Activated T-cell treated with anti-CD3 and anti-CD28 coated beads for 24 hours (primary cell): ENCODE measurements around the gene QDPR.
A peak's percentile ranks its signal among the peaks of the same experiment; 100 is the strongest.
"Not testable (repeated sequence)": the region's sequence is repeated elsewhere in the genome, so short reads cannot be mapped to it uniquely, and the experiment has no call there.

Experiments
- DNase-seq: peaks from one replicate; pipeline ENCODE4 v3.0.0-alpha.2; 2020; ENCODE audit warnings: low read depth

Gene QDPR

DNA sequence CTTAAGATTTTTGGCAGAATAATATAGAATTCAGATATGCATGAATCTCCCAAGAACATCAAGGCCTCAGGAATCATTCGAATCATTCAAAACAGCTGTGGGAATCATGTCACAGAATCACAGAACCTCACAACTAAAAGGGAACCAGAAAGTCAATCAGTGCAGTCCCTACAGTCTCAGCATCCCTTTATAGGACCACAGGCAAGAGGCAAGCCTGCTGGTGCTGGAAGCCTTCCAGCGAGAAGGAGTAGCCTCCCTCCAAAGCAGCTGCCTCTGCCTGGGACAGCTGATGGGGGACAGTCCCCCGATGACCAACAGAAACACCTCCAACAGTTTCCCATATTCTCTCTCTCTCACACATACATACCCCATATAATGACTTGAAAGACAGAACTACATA is 20.7 kb downstream of the QDPR start:
- DNase-seq = no peak

- DNase-seq = no peak
Measured at GRCh38 chr4:17490575-17491059, 21.3 kb downstream of the QDPR start.

DNA sequence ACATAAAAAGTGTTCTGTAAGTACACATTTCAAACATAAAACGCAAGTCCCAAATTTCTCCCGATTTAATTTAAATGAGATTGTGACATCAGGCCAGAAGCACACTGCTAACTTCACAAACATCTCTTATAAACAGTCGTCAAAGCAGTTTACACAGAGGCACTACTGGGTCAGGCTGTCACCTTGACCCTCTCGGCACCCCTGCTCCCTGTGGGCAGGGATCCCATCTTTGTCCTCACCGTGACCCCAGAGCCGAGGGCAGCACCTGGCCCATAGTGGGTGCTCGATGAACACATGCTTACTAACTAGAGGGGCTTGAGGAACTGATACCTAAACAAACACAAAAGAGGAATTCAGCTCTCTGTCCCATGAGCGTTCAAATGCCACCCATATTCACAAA is 22.2 kb downstream of the QDPR start:
- no peak for DNase-seq

GRCh38 chr4:17489123-17489522 is 22.8 kb downstream of the QDPR start:
- no peak for DNase-seq

- DNase-seq = no peak
Measured at GRCh38 chr4:17482716-17483115, 29.2 kb downstream of the QDPR start.

GRCh38 chr4:17480955-17481354 is 30.9 kb downstream of the QDPR start:
- no peak for DNase-seq

DNA sequence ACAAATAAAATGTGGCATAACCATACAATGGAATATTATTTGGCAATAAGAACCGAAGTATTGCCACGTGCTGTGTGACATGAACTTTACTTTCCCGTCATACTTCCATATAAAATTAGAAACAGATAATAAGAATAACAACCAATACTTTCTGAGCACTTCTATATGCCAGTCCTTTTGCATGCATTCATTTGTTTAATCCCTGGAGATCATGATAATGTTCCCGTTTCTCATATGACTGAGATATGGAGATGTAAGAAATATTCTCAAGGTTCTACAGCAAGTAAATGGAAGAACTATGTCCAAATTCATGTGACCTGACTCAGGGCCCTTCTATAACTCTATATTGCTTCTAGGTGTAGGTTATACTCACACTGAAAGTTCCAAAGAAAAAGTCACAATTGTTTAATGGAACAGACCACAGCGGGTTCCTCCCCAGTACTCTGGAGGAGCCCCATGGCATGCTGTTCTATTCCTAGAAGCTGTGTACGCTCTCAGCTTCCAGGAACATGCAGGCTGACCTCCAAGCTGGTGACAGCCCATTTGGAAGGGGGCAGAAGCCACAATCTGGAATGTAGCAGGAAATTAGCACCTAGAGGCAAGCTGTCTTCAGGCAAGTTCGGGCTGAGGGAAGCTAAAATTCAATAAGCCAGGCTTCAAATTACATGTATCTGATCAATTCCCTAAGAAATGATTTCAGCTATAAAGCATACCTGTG is 31.5 kb downstream of the QDPR start:
- no peak for DNase-seq

DNA sequence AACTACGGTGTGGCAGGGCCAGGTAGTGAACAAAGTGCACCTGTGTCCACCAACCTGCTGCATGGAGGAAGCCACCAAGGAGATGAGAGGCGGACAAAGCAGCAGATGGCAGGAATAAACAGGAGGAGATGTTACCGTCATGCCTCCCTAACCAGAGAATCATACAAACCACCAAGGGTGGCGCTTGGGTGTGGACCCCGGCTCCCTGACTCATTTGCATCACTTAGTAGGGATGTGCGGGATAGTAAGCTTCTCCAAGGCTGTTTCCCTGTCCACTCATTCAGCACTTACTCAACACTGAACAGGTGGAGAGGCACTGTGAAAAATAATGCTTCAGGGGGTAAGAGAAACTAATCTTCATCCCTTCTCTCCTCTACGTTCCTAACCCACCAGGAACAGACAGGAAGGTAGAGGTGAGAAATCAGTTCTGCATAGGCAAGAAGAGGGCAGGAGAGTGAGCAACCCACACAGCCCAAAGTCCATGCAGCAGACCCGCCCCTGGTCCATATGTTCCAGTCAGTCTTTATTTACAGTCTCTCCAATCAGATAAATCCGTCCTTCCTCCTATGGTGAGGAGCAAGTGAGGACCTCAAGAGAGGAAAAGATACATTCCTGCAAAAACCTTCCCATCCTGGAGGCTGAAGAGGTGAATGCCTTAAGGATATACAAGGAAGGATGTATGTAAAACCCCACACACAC is 34.0 kb downstream of the QDPR start:
- DNase-seq = no peak

DNA sequence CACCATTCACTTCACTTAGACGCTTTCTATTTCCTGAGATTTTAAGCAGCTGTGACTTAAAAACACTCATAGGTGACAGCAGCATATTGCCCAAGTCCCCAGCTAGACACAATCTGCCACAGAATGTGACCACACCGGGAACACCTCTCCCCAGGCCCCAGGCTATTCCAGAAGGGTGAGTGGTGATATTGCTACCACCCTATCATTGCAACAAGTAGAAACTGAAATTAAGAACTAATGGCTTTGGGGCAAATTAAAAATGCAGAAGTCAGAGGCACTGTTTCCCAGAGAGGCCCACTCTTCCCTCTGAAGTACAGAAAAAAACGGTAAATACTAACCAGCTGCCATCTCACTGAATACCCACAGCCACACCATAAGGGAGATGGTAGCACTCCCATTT is 35.0 kb downstream of the QDPR start:
- DNase-seq = no peak

GRCh38 chr4:17475481-17475880 is 36.4 kb downstream of the QDPR start:
- no peak for DNase-seq

- no peak for DNase-seq
Measured at GRCh38 chr4:17469931-17470674, 41.8 kb downstream of the QDPR start.

DNA sequence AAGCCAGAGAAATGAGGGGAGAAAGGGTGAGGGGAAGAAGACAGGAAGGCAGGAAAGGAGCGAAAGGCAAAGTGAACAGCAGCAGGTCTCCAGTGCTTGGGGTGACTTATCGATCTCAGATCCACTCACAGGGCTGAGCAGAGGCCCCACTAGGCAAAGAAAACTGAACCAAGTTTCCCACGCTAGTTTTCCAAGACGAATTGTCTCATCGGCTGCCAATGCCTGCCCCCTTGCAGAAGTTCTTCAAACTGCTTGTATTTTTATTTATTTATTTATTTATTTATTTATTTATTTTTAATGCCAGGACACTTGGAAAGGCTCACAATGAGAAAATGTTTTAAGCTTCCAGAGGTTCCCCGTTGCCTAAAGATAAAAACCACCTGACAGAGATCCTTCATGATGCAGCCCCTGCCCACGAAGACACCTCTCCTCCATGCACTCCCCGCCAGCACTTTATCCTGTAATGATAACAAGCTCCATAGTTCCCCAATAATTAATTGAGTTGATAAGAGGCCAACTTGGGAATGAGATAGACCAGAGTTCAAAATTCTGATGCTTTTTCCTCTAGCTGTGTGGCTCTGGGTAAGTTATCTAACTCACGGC is 43.2 kb downstream of the QDPR start:
- DNase-seq = no peak

DNA sequence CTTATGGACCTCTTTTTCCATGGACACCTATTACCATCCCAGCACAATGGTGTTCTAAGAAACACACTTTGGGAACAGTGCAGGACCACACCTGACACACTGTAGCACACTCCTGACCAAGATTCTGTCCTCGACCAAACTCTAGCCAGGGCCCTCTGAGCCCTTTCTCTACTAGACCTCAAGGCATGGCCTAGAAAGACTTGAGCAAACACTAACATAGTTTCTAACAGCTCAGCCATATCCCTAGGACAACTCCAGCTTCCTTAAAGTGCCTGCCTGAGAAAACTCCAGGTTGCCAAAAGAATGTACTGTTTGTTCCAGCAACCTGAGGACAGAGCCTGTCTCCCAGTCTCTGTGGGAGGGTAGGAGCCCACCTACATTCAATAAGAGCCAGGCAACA is 48.3 kb downstream of the QDPR start:
- no peak for DNase-seq

DNA sequence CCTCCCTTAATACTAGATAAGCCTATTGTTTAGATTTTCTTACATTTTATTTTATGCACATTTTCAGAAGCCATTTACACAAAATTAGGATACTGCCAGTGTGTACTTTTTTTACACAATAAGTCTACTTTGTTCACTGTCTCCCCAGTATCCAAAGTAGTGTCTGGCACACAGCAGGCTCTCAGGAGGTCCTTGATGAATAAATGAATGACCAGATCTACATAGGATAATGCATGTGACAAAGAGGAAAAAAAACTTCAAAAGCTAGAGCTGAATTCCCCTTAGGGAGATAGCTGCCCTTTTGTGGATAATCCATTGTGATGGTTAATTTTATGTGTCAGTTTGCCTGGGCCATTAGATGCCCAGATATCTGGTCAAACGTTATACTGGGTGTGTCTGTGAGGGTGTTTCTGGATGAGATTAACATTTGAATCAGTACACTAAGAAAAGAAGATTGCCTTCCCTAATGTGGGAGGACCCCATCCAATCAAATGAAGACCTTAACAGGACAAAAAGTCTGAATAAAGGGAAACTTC is 61.6 kb downstream of the QDPR start:
- DNase-seq = no peak

DNA sequence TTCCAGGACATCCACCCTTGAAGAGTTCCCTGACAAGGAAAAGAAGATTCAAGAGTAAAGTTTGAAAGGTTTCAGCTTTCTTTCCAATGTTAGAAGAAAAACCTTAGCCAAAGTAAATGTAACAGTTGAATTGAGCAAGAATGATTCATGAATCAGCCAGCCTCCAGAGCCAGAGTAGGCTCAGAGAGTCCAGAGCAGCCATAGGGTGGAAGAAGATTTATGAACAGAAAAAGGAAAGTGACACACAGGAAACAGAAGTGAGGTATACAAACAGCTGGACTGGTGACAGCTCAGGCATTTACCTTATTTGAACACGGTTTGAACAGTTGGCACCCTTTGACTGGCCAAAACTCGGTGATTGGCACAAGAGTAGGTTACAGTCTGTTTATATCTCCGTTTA is 63.2 kb downstream of the QDPR start:
- no peak for DNase-seq

DNA sequence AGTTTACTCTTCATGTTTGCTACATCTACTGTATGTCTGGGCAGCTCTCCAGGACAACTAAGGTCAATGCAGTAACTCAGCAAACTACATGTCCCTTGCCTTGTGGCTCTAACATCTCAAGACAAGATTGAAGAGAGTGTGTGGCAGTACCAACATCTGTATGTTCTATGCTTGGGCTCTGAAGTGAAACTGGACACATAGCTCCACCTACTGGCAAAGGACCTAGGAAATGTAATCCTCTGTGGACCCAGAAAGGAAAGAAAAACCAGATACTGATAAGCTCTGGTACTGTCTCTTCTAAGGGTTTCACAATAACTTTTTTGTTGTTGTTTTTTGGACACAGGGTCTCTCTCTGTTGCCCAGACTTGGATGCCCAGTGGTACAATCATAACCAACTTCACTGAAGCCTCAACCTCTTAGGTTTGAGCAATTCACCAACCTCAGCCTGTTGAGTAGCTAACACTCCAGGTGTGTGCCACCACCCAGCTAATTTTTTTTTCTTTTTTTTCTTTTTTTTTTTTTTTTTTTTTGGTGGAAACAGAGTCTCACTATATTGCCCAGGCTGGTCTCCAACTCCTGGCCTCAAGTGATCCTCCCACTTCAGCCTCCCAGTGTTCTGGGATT is 64.1 kb downstream of the QDPR start:
- DNase-seq = peak; percentile 55

GRCh38 chr4:17447056-17447455 is 64.8 kb downstream of the QDPR start:
- DNase-seq = no peak

DNA sequence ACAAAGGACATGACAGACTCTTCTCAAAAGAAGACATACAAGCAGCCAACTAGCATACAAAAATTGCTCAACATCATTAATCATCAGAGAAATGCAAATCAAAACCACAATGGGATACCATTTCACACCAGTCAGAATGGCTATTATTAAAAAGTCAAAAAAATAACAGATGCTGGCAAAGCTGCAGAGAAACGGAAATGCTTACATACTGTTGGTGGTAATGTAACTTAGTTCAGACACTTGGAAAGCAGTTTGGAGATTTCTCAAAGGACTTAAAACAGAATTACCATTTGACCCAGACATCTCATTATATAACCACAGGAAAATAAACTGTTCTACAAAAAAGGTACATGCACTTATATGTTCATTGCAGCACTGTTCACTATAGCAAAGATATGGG is 69.4 kb downstream of the QDPR start:
- not testable (repeated sequence) for DNase-seq

DNA sequence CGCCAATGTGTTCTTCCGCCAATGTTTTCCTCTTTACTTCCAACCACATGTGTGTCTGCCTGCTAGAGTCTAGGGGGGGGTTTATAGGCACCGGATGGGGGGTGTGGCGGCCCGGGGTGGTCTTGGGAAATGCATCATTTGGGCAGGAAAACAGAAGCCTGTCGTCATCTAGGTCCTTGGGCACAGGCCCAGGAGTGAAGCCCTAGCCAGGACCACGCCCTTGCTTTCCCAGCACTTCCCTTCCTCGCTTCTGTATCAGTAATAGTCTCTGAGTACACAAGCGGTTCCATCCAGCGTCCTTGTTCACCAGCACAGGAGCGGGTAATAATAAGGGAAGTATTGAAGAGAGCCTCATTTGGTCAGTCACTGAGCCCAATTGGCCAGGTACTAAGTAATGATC is 74.5 kb downstream of the QDPR start:
- no peak for DNase-seq

GRCh38 chr4:17436750-17437090 is 75.2 kb downstream of the QDPR start:
- no peak for DNase-seq
